ACHN (cell line): ENCODE measurements around the gene EEF1AKMT3.

Source experiments
- DNase-seq: peaks from one replicate; pipeline ENCODE4 v3.0.0-alpha.2; 2015
- in situ Hi-C: cut with HindIII; loops from 2 replicates; pipeline ENCODE4 v1.10.0; 2017; ENCODE audit warnings: low sequenced_read_pairs, low pct_ligation_motif_present, low pct_unique_long_range_greater_than_20kb

Gene EEF1AKMT3

DNA sequence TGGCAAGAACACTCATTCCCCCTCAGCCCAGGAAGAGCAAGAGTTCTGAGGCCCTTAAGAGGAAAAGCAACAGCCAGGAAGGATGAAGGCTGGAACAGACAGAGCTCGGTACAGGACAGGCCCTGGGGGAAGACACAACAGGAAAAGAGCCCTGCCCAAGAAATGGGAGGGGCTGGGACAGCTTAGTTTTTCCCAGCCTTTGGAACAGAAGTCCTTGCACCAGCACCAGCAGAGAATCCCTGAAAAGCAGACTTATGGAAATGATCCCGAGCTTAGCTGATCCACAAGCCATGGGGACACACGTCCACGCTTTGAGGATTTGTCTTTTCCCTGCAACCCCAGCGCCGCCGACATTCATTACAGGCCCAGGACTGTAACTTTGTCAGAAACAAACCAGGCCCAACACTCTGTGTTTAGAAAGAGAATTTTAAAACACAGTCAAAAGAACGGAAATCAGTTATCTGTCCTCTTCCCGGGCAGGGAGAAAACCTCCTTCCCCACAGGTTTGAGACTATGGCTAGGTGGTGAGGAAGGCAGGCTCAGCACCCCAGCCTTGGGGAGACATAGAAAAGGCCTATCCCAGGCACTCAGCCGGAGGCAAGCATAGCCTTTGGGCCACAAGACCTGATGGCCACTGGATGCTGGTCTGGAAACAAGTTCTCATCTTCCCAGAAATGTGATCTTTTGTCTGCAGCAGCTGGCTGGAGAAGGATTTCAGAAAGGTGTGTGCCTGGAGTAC is 50.1 kb downstream of the EEF1AKMT3 start:
- no peak for DNase-seq
- in situ Hi-C loops, result no loop called here

DNA sequence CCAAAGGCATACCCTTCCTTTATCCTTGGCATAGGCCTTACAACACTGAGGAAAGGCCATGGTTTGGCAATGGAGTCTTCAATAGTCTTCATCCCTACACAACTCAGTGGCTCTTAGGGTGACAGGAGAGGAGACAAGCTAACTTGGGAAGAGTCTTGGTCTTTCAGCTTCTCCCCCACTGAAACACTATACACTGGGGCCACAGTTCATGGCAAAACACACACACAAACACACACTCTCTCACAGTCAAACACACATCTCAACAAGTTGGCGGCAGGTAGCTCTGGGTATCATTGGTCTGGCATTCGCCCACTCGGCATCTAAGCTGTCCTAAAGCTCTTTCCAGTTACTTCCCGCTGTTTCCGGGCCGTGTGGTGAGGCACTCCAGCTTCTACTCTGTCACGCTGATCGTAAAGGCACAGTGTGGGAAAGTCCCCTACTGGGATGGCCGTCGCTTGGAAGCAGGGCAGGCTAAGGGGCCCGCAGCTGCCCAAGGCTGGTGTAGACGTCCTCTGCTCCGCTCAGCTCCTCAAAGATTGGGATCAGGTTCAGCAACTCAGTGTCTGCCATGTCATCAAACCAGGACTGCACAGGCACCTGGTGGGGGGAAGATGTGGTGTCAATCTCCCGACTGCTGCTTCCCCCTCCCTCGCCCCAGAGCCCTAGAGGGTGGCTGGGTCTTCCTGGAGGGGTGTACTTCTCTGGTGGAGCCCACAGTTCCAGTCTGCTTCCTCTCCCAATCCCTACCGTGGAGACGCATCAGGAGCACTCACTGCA is 50.9 kb downstream of the EEF1AKMT3 start:
- DNase-seq, result no peak
- in situ Hi-C loops, result no loop called here

DNA sequence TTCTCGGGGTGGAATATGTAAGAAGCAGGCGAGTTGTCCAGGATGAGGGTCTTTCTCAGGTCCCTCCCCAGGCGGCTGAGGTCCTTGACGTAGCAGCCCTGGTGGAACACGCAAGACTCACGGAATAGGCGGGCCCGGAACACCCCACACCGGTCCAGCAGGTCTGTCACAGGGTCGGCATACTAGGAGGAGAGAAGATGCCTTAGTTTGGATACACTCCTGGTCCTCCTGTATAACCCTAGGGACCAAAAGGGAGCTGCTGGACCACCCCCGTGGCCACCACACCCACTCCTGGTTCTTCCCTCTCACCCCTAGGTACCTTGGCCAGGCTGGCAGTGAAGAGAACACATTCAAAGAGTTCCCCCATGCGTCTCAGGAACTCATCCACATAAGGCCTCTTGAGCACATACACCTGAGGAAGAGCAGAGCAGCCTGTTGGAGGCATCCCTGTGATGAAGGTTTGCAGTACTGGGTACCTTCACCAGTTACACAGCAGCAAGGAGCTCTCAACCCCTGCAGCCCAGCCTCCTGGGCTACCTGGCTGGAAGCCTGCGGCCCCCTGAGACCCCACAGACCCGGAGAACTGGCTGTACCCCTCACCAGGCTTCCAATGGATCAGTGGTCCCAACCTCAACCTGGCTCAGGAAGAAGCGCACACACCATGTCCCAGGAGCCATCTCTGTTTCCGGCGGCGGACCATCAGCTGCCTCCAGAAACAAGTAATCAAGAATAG is 51.7 kb downstream of the EEF1AKMT3 start:
- no peak for DNase-seq
- in situ Hi-C loops, result no loop called here

DNA sequence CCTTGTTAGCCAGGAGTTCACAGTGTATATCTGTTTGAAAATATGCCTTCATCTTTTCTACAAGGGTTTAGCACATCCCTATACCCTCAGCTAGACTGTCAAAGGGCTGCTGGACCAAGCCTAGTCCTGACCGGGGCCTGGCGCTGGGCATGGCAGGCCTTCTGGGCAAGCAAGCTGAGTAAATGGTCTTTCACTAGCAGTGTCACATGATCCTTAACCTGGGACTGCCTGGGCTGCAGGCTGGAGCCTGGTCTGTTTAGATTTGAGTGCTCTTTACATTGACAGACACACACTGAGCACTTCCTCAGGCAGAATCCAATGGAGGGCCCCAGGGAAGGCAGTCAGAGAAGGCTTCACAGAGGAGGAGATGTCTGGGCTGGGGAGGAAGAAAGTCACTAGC is 53.0 kb downstream of the EEF1AKMT3 start:
- in situ Hi-C loops, result no loop called here
- DNase-seq, result no peak

DNA sequence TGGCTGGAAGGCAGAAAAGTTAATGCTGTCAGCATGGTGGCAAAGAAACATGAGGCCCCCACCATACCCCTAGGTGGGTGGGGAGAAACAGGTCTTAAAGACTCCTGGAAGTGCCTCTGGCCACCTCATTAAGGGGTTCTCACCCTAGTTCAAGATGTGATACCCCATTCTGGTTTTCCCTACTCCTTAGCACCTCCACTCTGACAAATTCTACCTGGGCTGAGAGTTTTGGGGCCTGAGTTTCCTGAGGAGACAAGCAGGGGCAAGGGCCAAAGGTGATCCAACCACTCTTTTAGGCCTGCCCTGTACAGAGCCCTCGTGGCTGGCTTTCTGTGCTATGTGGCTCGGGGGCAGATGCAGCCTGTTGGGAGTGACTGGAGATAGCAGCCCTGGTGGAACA is 54.0 kb downstream of the EEF1AKMT3 start:
- DNase-seq, result no peak
- in situ Hi-C loops, result no loop called here

DNA sequence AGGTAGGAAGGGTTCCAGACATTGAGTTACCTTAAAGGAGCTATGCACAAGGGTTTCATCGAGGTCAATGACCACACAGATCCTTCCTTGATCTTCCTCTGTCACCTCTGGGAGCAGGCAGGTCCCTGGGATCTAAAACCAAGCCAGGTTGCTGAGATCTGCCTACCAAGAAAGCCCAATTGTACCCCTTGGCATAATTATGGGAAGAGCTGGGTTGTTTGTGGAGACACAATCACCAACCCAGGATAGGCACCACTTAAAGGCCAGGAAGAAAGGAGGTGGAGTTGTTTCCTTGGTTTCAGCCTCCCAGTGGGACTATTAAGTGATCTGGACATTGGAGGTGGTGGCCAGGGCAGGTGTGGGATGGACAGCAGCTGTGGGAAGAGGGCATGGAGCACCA is 54.6 kb downstream of the EEF1AKMT3 start:
- no peak for DNase-seq
- in situ Hi-C loops, result no loop called here

DNA sequence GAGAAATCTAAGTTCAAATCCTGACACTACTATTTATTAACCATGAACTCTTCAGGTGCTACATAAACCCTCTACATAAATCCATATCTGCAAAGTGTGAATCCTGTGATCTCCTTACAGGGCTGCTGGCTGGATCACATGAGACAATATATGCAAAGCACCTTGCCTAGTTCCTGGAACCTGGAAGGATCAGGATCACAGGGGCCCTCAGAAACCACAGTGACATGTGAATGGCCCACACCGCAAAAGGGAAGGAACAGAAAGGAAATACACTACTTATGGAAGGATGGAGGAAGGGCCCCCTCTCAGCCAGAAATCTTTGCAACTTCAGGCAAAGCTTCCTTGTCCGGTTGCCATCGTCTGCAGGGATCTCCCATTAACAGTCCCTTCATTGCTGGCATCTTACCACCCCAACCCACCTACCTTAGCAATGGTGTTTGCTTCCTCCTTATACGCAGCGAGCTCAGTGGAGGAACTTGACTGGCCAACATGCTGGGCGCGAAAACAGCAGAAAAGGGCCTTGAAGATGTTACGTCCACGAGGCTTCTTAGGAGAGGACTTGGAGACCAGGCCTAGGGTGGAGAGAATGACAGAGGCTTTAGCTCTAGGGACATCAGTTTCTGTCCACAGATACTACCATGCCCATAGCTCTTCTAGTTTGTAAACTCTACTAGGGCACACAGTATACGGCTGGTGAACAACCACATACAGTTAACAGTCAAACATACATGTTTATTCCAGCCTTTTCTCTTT is 56.8 kb downstream of the EEF1AKMT3 start:
- DNase-seq, result no peak
- in situ Hi-C loops, result no loop called here

DNA sequence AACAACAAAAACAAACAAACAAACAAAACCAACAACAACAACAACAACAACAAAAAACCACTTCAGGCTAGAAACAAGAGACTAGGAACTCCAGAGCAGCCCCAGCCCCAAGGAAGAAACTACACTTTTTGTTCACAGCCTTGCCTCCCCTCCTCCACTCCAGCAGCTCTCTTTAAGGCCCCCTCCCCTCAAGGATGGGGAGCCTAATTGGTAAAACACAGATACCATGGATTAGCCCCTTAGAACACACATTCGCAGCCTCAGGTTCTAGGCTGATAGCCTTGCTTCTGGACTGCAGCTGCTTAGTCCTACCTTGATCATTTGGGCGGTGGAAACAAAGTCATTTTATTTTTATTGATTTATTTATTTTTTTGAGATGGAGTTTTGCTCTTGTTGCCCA is 58.0 kb downstream of the EEF1AKMT3 start:
- in situ Hi-C loops, result no loop called here
- no peak for DNase-seq
